LoVo (cell line): ENCODE results near the gene TMEM248.
"Not testable (repeated sequence)": the region's sequence is repeated elsewhere in the genome, so short reads cannot be mapped to it uniquely, and the experiment has no call there.

Experiments used
- DNase-seq: peaks from one replicate; pipeline ENCODE4 v3.0.0-alpha.2; 2016; ENCODE audit warnings: low spot score

The TMEM248 gene

DNA sequence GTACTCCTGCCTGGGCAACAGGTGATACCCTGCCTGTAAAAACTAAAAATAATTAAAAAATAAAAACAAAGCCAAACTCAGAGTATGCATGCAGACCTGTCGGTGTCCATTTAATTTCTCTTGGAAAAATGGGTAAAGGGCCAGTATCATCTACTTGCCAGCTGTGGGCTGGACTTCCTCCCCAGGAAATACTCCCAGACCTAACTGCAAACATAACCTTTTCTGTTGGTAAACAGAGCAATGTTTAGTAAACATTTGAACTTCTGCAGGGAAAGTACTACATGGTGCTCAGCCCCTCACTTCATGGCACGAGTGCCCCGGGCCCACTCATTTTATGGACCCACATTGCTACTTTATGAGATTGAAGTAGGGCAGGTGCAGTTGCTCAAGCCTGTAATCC lies 10.2 kb upstream of the TMEM248 start:
- no peak for DNase-seq

DNA sequence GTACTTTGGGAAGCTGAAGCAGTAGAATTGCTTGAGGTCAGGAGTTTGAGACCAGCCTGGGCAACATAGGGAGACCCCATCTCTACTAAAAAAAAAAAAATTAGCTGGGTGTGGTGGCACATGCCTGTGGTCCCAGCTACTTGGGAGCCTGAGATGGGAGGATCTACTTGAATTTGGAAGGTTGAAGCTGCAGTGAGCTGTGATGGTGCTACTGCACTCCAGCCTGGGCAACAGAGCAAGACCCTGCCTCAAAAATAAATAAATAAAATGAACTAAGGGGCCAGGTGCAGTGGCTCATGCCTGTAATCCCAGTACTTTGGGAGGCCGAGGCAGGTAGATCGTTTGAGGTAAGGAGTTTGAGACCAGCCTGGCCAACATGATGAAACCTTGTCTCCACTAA lies 9.8 kb upstream of the TMEM248 start:
- not testable (repeated sequence) for DNase-seq

DNA sequence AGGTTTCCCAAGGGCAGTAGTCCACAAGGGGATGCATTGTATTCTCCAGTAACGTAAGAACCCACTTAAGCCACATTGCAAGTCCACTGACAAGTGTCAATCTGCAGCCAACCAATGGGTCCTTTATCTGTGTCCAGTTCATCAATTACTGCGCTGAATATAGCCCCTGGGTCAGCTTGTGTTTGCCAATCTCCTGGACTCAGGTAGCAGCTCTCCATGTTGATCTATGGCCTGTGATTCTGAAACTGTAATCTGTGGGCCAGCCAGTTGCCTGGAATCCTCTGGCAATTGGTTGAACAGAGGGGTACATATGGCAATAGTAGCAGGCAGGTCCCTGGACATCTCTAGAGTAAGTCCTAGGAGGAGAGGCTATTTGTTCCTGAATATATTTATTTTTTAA lies 8.8 kb upstream of the TMEM248 start:
- DNase-seq = no peak

DNA sequence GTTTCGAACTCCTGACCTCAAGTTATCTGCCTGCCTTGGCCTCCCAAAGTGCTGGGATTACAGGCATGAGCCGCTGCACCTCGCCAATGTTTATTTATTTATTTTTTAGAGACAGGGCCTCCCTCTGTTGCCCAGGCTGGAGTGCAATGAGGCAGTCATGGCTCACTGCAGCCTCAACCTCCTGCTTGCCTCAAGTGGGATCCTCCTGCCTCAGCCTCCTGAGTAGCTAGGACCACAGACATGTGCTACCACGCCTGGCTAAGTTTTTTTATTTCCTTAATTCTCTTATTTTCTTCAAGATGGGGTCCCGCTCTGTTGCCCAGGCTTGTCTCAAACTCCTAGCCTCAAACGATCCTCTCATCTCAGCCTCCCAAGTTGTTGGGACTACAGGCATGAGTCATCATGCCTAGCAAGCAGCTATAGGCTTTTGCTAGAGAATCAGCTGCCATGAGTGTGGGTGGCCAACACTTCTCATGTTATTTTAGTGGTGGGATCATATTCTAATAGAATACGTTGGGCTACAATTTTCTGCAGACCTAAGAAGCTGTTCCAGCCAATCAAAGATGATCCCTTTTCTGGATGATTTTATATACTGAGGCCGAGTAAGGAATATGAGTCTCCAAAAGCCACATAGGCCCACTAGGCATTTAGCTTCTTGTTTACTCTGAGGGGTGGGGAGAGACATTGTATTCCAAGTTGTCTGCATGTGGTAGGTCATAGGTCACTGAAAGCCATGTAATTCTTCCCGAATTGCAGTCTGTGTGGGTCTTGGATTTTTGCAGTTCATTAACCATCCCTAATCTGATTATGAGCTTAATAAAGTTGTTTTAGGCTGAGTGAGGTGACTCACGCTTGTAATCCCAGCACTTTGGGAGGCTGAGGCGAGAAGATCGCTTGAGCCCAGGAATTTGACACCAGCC lies 7.6 kb upstream of the TMEM248 start:
- DNase-seq = peak; percentile 19

DNA sequence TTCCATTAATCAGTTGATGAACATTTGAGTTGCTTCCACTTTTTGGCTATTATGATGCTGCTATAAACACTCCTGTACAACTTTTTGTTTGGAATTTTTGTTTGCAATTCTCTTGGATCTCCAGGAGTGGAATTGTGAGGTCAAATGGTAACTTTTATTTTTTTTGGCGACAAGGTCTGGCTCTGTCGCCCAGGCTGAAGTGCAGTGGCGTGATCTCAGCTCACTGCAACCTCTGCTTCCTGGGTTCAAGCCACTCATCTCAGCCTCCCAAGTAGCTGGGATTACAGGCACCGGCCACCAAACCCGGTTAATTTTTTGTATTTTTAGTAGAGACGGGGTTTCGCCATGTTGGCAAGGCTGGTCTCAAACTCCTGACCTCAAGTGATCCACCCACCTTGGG lies 3.1 kb upstream of the TMEM248 start:
- not testable (repeated sequence) for DNase-seq

DNA sequence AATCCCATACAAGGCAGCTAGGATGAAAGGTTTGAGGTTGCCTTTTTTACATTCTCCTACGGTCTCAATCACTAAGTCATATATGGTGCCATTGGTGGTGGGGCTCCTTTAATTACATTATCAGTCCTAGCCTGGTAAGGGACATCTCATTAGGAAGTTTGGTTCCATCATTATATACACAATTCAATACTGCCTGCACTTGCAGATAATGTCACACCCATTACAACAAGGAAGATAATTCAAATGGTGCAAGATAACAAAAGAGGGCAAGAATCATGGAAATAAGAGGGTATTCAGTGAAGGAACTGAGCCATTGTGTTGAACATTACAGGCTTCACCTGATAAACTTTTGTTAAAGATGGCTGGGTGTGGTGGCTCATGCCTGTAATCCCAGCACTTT lies 1.7 kb upstream of the TMEM248 start:
- no peak for DNase-seq

DNA sequence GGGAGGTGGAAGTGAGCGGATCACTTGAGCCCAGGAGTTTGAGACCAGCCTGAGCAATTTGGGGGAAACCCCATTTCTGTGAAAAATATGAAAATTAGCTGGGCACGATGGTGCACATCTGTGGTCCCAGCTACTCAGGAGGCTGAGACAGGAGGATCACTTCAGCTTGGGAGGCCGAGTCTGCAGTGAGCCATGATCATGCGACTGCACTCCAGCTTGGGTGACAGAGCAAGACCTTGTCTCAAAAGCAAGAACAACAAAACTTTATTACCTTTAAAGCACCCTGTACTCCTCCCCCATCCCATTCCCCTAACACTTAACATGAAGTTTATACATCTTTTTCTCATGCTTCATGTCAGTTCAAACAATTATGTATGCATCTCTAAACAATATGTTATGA lies 1.3 kb upstream of the TMEM248 start:
- DNase-seq = no peak

DNA sequence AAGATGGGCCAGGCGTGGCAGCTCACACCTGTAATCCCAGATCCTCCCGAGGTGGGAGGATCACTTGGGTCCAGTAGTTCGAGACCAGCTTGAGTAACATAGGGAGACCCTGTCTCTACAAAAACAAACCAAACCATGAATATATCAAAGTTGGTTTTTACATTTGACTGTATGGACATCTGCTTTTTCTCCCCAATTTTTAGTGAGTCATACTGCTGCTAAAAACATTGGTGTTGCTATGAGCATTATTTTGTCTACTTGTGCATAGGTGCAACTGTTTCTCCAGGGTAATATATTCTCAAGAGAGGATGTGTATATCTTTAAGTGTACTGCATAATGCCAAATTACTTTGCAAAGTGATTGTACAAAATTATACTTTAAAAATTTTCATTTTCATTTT lies 769 bp upstream of the TMEM248 start:
- DNase-seq = no peak

DNA sequence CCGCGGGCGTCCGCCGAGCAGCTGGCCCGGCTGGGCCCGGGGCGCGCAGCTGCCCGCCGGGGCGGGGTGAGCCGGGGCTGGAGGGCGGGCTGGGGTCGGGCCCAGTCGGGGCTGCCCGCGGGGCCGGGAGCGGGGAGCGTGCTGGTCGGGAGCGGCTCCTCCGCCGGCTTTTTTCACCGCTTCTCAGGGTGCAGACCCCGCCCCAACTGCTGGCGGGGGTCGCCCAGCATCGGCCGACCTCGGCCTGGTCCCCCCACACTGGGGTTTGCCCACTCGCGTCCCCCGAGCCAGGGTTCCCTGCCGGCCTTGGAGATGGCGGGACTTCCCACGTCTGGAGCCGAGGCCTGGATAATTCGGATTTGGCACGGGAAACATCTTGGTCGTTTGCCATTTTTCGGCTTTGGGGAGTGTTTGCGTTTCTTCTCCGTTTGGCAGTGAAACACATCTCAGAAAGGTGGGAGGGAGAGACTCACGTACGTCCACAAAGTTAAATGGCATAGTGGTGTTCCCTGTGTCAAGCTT lies 432 bp downstream of the TMEM248 start:
- DNase-seq = peak; percentile 18

DNA sequence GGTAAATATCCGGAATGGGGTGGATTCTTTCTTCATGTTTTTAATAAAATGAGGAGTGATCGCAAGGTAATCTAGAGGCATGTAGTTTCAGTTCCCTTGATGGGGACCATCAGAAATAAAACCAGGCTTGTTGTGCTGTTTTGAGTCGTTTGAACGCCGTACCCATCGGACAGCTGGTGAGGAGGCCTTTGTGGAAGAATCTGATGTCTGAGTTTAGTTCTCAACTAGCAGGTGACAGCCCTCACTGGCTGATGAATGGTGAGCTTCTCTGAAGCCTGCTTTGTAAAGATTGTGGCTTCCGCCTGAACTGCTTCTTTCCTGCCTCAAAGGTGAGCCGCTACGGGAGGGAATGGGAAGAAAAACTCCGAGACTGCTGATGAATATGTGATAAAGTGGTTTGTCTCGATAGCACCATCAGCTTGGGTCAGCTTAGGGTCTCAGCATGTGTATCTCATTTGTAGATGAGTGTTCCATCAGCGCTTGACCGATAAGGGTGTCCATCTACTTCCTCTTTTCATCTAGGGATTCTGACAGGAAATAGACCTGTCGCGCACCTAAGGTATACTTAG lies 977 bp downstream of the TMEM248 start:
- DNase-seq = no peak

DNA sequence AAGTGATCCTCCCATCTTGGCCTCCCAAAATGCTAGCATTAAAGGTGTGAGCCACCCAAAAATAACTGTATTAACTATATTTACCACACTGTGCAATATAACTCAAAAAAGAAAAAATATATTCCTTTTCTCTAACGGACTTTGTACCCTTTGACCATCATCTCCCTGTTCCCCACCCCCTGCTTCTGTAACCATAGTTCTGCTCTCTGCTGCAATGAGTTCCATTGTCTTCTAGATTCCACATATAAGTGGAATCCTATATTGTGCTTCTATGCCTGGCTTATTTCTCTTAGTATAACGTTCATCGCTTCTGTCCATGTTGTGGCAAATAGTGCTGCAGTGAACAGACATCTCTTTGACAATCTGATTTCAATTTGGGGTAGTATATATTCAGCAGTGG lies 4.2 kb downstream of the TMEM248 start:
- no peak for DNase-seq

DNA sequence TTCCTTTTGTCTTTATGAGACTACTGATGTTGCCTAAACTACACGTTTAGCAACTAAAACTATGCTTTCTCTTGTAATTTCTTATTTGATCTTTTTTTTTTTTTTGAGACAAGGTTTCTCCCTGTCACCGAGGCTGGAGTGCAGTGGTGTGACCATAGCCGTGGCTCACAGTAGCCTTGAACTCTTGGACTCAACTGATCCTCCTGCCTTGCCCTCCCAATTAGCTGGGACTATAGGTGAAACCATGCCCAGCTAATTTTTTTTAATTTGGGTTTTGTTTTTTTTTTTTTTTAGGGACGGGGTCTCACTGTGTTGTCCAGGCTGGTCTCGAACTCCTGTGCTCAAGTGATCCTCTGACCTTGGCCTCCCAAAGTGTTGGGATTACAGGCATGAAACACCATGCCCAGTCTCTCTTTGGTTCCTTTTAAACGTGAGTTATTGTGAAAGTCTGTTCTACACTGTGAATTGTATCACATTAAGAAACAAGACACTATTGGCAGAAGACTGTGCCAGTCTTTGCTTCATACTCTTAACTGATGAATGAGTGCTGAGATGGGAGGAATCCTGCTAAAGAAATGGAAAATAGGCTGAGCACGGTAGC lies 6.4 kb downstream of the TMEM248 start:
- DNase-seq = no peak

DNA sequence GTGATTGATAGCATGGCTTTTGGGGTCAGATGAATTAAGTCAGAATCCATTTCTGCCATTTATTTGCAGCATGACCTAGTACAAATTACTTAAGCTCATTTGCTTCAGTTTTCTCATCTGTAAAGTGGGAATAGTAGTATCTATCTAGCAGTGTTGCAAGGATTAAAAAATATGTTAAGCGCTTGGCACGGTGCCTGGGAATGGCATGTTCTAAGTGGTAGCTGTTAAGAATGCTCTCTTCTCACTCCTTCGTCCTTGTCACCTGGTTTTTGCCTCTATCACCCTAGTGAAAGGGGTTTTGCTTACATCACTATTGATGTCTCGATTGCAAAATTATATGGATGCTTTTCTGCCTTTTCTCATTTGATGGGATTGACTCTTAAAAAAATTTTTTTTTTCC lies 7.4 kb downstream of the TMEM248 start:
- no peak for DNase-seq

DNA sequence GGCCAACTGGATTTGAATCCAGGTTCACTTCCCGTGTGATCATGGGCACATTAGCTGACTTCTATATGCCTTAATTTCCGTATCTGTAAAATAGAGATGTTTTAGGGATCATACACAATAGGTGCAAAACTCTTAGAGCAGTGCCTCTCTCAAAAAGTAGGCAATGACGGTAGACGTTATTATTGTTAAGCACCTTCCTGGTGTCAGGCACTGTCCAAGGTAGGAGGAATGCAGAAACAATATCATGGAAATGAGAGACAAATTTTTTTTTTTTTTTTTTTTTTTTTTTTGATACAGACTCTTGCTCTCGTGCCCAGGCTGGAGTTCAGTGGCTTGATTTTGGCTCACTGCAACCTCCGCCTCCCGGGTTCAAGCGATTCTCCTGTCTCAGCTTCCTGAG lies 8.1 kb downstream of the TMEM248 start:
- no peak for DNase-seq

DNA sequence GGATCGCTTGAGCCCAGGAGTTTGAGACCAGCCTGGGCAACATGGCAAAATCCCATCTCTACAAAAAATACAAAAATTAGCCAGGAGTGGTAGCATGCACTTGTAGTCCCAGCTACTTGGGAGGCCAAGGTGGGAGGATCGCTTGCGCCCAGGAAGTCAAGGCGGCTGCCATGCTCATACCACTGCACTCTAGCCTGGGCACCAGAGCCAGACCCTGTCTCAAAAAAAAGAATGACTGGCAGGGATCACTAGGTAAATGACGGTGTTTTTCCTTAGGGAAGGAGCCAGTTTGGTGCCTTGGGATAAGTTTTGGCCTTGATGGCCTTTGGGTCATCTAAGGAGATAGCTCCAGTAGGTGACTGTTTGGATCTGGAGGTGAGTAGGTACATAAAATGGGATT lies 8.9 kb downstream of the TMEM248 start:
- no peak for DNase-seq

DNA sequence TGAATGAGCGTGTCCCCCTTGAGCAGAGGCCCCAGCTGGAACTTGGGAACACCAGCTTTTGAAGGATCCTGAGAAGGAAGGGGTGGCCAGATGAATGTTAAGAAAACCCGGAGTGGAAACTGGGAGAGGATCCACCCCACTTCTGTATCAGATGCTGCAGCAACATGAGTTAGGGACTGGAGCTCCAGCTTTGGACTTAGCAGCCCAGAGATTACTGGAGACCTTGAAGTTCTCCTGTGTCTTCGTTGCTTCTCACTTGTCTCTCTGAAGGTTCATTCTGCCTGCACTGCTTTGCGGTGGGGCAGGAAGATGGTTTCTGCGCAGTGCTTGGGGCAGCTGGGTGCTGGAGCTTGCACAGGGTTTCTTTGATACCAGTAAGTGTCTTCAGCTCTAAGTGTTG lies 9.3 kb downstream of the TMEM248 start:
- no peak for DNase-seq

DNA sequence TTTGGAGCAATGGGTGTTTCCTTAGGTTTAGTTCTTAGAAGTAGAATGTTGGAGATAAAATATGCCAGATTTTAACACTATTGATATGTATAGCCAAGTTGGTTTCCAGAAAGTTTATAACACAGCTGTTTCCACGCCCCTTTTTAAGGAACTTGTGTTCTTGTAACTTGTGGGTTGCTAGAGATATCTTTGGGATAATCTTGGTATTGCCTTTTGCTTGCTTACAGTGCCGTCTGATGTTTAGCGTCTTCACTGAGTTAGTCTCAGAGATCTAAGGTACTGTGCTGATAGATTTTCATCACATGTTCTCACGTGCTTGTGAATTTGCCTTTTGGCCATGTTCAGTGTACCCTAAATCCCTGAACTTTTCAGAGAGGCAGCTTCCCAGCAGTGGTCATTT lies 12.4 kb downstream of the TMEM248 start:
- no peak for DNase-seq

DNA sequence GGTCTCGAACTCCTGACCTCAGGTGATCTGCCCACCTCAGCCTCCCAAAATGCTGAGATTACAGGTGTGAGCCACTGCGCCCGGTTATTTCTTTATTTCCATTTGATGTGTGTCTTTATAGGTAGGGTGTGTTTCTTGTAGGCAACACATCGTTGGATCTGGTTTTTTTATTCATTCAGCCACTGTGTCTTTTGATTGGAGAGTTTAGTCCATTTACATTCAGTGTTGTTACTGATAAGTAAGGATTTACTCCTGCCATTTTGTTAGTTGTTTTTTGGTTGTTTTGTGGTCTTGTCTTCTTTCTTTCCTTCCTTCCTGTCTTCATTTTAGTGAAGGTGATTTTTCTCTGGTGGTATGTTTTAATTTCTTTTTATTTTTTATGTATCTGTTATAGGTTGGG lies 16.9 kb downstream of the TMEM248 start:
- no peak for DNase-seq

DNA sequence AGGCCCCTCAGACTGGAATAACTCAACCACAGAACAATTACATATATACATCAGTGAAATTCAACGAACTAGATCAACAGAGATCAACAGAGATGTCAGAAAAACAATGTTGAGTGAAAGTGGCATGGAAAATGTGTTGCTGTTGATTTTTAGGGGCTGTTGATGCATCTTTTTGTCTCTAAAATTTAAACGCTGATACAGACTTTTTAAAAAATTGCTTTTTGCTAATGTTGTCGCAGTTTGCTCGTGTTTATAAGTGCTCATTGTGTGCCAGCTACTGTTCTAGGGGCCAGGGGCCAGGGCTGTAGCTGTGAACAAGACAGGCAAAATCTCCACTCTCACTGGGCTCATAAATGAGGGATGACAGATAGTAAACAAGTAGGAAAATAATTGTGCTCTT lies 18.3 kb downstream of the TMEM248 start:
- DNase-seq = no peak

DNA sequence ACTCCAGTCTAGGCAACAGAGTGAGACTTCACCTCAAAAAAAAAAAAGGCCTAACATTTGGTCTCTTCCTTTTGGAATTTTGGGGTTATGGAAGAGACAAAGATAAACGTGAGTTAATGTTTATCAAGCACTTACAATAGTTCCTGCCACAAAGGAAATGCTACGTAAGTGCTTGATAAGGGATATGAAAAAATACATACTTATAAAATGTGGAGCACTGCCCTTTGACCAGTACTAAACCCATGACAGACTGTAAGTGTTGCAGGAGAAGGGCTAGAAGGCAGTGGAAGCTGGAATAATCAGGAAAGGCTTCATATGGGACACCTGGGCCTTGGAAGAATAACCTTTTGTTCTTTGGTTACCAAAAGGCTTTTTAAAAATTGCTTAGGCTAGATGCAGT lies 25.5 kb downstream of the TMEM248 start:
- no peak for DNase-seq

DNA sequence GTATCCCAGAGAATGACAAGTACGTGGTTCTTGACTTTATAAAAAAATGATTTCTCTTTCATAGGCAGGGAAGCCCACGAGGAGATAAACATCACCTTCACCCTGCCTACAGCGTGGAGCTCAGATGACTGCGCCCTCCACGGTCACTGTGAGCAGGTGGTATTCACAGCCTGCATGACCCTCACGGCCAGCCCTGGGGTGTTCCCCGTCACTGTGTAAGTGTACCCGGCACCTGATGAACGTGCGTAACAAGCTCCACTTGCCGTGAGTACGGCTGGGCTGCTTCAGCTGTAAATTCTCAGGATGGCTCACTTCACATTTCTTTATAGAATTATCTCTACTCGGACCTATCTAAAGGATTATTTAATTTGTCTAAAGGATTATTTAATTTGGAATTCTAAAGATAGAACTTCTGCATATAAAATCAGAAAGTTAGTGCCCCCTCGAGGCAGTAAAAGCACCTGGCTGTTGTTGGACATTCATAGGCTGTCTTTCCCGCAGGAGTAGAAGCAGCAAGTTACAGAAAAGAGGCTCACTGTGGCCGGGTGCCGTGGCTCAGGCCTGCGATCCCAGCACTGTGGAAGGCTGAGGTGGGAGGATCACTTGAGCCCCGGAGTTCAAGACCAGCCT lies 27.6 kb downstream of the TMEM248 start:
- DNase-seq = no peak

DNA sequence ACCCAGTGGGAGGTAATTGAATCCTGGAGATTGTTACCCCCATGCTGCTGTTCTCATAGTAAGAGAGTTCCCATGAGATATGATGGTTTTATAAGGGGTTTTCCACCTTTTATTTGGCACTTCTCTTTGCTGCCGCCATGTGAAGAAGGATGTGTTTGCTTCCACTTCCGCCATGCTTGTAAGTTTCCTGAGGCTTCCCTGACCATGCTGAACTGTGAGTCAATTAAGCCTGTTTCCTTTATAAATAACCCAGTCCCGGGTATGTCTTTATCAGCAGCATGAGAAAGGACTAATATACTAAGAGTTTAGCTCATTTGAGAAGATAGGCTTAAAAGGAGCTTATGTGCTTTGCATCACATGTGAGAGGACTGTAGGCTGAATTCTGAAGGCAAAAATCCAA lies 29.3 kb downstream of the TMEM248 start:
- DNase-seq = no peak

DNA sequence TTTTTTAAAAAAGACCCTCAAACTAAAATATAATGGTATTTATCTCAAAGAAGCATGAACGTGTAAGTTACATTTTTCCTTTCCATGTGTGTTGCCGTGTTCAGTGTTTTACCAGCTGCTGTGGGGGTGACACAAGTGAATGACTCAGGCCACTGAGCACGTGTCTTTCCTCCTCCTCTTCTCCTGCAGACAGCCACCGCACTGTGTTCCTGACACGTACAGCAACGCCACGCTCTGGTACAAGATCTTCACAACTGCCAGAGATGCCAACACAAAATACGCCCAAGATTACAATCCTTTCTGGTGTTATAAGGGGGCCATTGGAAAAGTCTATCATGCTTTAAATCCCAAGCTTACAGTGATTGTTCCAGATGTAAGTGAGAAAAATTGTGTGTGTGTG lies 29.7 kb downstream of the TMEM248 start:
- DNase-seq = no peak
